GM21423 (cell line): ENCODE results near the gene LDLRAD4.
"Not testable (repeated sequence)": the region's sequence is repeated elsewhere in the genome, so short reads cannot be mapped to it uniquely, and the experiment has no call there.

ENCODE experiments used
- ATAC-seq: cut with Tn5 transposase; IDR thresholded peaks from one replicate; pipeline ENCODE4 v1.9.1; 2021; ENCODE audit warnings: mild to moderate bottlenecking, moderate library complexity; ENCODE audit not compliant: unreplicated experiment

LDLRAD4 gene

GRCh38 chr18:13324880-13325279 is 106.3 kb downstream of the LDLRAD4 start:
- no peak for ATAC-seq

- ATAC-seq, result no peak
Observed at GRCh38 chr18:13328213-13328612, 109.7 kb downstream of the LDLRAD4 start.

- no peak for ATAC-seq
Observed at GRCh38 chr18:13330996-13331395, 112.4 kb downstream of the LDLRAD4 start.

GRCh38 chr18:13331846-13332245 is 113.3 kb downstream of the LDLRAD4 start:
- no peak for ATAC-seq

- no peak for ATAC-seq
Observed at GRCh38 chr18:13332874-13333273, 114.3 kb downstream of the LDLRAD4 start.

- ATAC-seq, result no peak
Observed at GRCh38 chr18:13335903-13336302, 117.3 kb downstream of the LDLRAD4 start.

GRCh38 chr18:13336841-13337240 is 118.3 kb downstream of the LDLRAD4 start:
- ATAC-seq, result no peak

- ATAC-seq, result no peak
Observed at GRCh38 chr18:13337369-13337768, 118.8 kb downstream of the LDLRAD4 start.

GRCh38 chr18:13338318-13338717 is 119.8 kb downstream of the LDLRAD4 start:
- ATAC-seq, result no peak

- ATAC-seq, result no peak
Observed at GRCh38 chr18:13339653-13340052, 121.1 kb downstream of the LDLRAD4 start.

GRCh38 chr18:13346449-13346848 is 127.9 kb downstream of the LDLRAD4 start:
- not testable (repeated sequence) for ATAC-seq

- ATAC-seq, result no peak
Observed at GRCh38 chr18:13353084-13353823, 134.7 kb downstream of the LDLRAD4 start.

GRCh38 chr18:13354402-13354801 is 135.8 kb downstream of the LDLRAD4 start:
- no peak for ATAC-seq

GRCh38 chr18:13356032-13356431 is 137.5 kb downstream of the LDLRAD4 start:
- no peak for ATAC-seq

- no peak for ATAC-seq
Observed at GRCh38 chr18:13357289-13357688, 138.7 kb downstream of the LDLRAD4 start.

- peak; percentile 76 for ATAC-seq
Observed at GRCh38 chr18:13359210-13359609, 140.7 kb downstream of the LDLRAD4 start.

- no peak for ATAC-seq
Observed at GRCh38 chr18:13361431-13361830, 142.9 kb downstream of the LDLRAD4 start.

GRCh38 chr18:13362051-13362450 is 143.5 kb downstream of the LDLRAD4 start:
- ATAC-seq, result no peak

GRCh38 chr18:13362607-13363006 is 144.0 kb downstream of the LDLRAD4 start:
- no peak for ATAC-seq

GRCh38 chr18:13363359-13363758 is 144.8 kb downstream of the LDLRAD4 start:
- ATAC-seq, result no peak

GRCh38 chr18:13364721-13365205 is 146.2 kb downstream of the LDLRAD4 start:
- no peak for ATAC-seq

GRCh38 chr18:13366131-13366530 is 147.6 kb downstream of the LDLRAD4 start:
- ATAC-seq, result no peak

GRCh38 chr18:13366541-13366940 is 148.0 kb downstream of the LDLRAD4 start:
- ATAC-seq, result no peak
